SK-MEL-5 (cell line): ENCODE results near the gene SUN5. TPM values are rescaled to one million over a fixed set of nuclear protein-coding genes. Genes with fewer than 3 reads are reported as not detected.

Experiments used
- DNase-seq: peaks from one replicate; pipeline ENCODE4 v3.0.0-alpha.2; 2016; ENCODE audit warnings: low read depth, low spot score
- in situ Hi-C: cut with HindIII; loops from 2 replicates; pipeline ENCODE4 v1.10.0; 2016; ENCODE audit warnings: low sequenced_read_pairs, high pct_unique_total_duplicates, low pct_unique_long_range_greater_than_20kb
- total RNA-seq: library from RNA; depleted of rRNA; stranded (reverse); fragments of >200 nt; shearing (Covaris generic); gene quantifications from 2 replicates; pipeline ENCODE4 v1.2.3, GENCODE V29; 2014

The SUN5 gene
- total RNA-seq, 1 experiment from 2014 or later = not detected

- in situ Hi-C loops = no loop called here
- no peak for DNase-seq
These were observed 2.6 kb upstream of the SUN5 start for GRCh38 chr20:33006776-33007375.

- in situ Hi-C loops = no loop called here
- DNase-seq = no peak
These were observed 1.9 kb upstream of the SUN5 start for GRCh38 chr20:33005908-33006775.

GRCh38 chr20:33005132-33005566 is 916 bp upstream of the SUN5 start:
- in situ Hi-C loops = no loop called here
- DNase-seq = peak; percentile 54

- in situ Hi-C loops = no loop called here
- DNase-seq = no peak
These were observed 2.0 kb downstream of the SUN5 start for GRCh38 chr20:33002087-33002808.

GRCh38 chr20:33000802-33001466 is 3.3 kb downstream of the SUN5 start:
- DNase-seq = no peak
- in situ Hi-C loops = no loop called here

- no peak for DNase-seq
- in situ Hi-C loops = no loop called here
These were observed 4.5 kb downstream of the SUN5 start for GRCh38 chr20:32999603-33000250.

- no peak for DNase-seq
- in situ Hi-C loops = no loop called here
These were observed 6.8 kb downstream of the SUN5 start for GRCh38 chr20:32997431-32997830.

GRCh38 chr20:32995802-32996201 is 8.4 kb downstream of the SUN5 start:
- peak; percentile 43 for DNase-seq
- in situ Hi-C loops = no loop called here

- in situ Hi-C loops = no loop called here
- no peak for DNase-seq
These were observed 10.7 kb downstream of the SUN5 start for GRCh38 chr20:32993496-32994050.

- in situ Hi-C loops = no loop called here
- no peak for DNase-seq
These were observed 12.2 kb downstream of the SUN5 start for GRCh38 chr20:32991792-32992641.

- DNase-seq = no peak
- in situ Hi-C loops = no loop called here
These were observed 12.8 kb downstream of the SUN5 start for GRCh38 chr20:32991383-32991782.

- DNase-seq = no peak
- in situ Hi-C loops = no loop called here
These were observed 13.8 kb downstream of the SUN5 start for GRCh38 chr20:32990426-32990825.

GRCh38 chr20:32989507-32990283 is 14.5 kb downstream of the SUN5 start:
- in situ Hi-C loops = no loop called here
- no peak for DNase-seq

GRCh38 chr20:32988008-32988407 is 16.2 kb downstream of the SUN5 start:
- peak; percentile 36 for DNase-seq
- in situ Hi-C loops = no loop called here

- no peak for DNase-seq
- in situ Hi-C loops = no loop called here
These were observed 17.0 kb downstream of the SUN5 start for GRCh38 chr20:32987044-32987825.
